ENCODE measurements around the gene KPNA1. TPM values are rescaled to one million over a fixed set of nuclear protein-coding genes. Genes with fewer than 3 reads are reported as not detected.

The KPNA1 gene
- total RNA-seq, result 36.1 and 44.2 TPM in 2 replicates

GRCh38 chr3:122514123-122515019 is at the start of gene KPNA1:
TSS of gene KPNA1 (minus strand) at chr3:122514939. CDS start at chr3:122496565, 18,374 bp downstream.

GRCh38 chr3:122564155-122564912 is 49.6 kb upstream of the KPNA1 start, which contains the start of the genes DTX3L and PARP9:
TSS of gene DTX3L (plus strand) at chr3:122564338. CDS start at chr3:122564427, 89 bp downstream.
TSS of gene PARP9 (minus strand) at chr3:122564300. CDS start at chr3:122559620, 4,680 bp downstream.

GRCh38 chr3:122415762-122416654 is 98.7 kb downstream of the KPNA1 start, which contains the start of gene WDR5B:
TSS of gene WDR5B (minus strand) at chr3:122416062. CDS start at chr3:122415528, 534 bp downstream.

GRCh38 chr3:122383771-122384697 is 130.7 kb downstream of the KPNA1 start, which contains the start of gene FAM162A:
TSS of gene FAM162A (plus strand) at chr3:122384182. CDS start at chr3:122384266, 84 bp downstream.

GRCh38 chr3:122382888-122383666 is 131.7 kb downstream of the KPNA1 start, which contains the start of gene MIX23:
TSS of gene MIX23 (minus strand) at chr3:122383231. CDS start at chr3:122383224, 7 bp downstream.

Small RNAs within 50 kb of the gene (small RNA-seq; reads per million reads assigned to genes)
- gene AC083798.1 (ENCODE audit: low replicate concordance) (not detected), gene AC096861.1 (ENCODE audit: low replicate concordance) (not detected)

Other genes starting within 250 kb of the KPNA1 start
- gene CSTA, start 189.7 kb downstream of the KPNA1 start, total RNA-seq, result 0.44 TPM in 1 of 2 replicates, not detected in the other
- 17.3 and 27.3 TPM in 2 replicates for gene MIX23, start 131.7 kb downstream of the KPNA1 start, total RNA-seq
- gene FAM162A, start 130.8 kb downstream of the KPNA1 start, total RNA-seq, result 4.3 and 5.5 TPM in 2 replicates
- gene WDR5B, start 98.9 kb downstream of the KPNA1 start, total RNA-seq, result 4.6 and 6.6 TPM in 2 replicates
- gene PARP9, start 49.4 kb upstream of the KPNA1 start, total RNA-seq, result 12.5 and 20.5 TPM in 2 replicates
- gene DTX3L, start 49.4 kb upstream of the KPNA1 start, total RNA-seq, result 21.7 and 29.2 TPM in 2 replicates
- 0.14 and 0.22 TPM in 2 replicates for gene PARP15, start 62.7 kb upstream of the KPNA1 start, total RNA-seq
- 54.8 and 56.2 TPM in 2 replicates for gene PARP14, start 165.9 kb upstream of the KPNA1 start, total RNA-seq